ENCODE measurements around the gene DDX31.

Gene DDX31

GRCh38 chr9:132591244-132591643, 78.5 kb downstream of the DDX31 start:
- no peak for DNase-seq

- no peak for DNase-seq
Observed at GRCh38 chr9:132590318-132591182, 79.2 kb downstream of the DDX31 start.

GRCh38 chr9:132590037-132590317, 79.8 kb downstream of the DDX31 start:
- no peak for DNase-seq

GRCh38 chr9:132589148-132590036, 80.4 kb downstream of the DDX31 start:
- DNase-seq = no peak

DNA sequence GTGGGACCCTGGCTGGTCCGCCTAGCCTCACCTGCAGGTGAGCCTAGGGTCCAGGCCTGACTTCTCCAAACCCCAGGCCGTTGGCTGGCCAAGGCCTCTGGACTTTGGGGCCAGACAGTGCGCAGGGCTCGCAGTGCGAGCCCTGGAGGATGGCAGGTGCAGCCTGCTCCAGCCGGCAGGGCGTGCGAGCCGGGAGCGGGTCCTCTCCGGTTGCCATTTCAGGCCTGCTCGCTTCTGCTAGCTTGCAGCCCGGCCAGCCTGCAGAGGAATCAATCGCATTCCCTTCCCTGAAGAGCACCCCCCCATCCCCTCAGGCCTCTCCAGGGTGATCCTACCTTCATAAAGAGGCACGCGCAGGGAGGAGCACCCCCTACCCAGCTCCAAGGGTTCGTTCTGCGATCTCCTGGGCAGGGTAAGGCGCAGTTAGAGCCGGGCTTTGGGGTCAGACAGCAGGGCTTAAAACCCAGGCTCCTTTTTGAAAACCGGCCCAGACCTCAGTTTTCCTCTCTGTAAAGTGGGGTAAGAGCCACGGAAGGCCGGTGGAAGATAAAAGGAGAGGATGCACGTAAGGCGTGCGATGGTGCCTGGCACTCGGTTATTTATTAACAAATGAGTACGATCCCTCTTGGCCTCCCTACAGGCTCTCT, 81.2 kb downstream of the DDX31 start:
- DNase-seq = no peak

DNA sequence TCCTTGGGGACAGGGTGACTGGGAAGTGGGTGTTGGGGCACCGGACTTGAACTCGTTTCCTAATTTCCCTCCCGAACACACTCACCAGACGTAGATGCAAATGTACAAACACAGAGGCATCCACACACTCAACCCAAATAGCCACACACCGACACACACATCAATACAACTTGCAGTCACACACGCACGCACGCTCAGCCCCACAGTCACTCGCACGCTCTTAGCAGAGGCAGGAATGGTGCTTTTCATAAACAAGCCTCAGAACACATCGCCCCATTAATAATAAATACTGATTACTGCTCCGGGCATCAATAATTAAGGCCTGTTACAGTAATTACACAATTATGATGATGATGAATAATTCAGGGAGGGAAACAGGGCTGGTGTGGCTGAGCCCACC, 81.7 kb downstream of the DDX31 start:
- DNase-seq = no peak

- no peak for DNase-seq
Observed at GRCh38 chr9:132587592-132587955, 82.2 kb downstream of the DDX31 start.

GRCh38 chr9:132586830-132587591, 82.8 kb downstream of the DDX31 start:
- no peak for DNase-seq

- DNase-seq = no peak
Observed at GRCh38 chr9:132585954-132586829, 83.6 kb downstream of the DDX31 start.

- DNase-seq = no peak
Observed at GRCh38 chr9:132584601-132585560, 84.9 kb downstream of the DDX31 start.

GRCh38 chr9:132583584-132584304, 86.0 kb downstream of the DDX31 start:
- DNase-seq = no peak

GRCh38 chr9:132582786-132583583, 86.8 kb downstream of the DDX31 start:
- DNase-seq = no peak

DNA sequence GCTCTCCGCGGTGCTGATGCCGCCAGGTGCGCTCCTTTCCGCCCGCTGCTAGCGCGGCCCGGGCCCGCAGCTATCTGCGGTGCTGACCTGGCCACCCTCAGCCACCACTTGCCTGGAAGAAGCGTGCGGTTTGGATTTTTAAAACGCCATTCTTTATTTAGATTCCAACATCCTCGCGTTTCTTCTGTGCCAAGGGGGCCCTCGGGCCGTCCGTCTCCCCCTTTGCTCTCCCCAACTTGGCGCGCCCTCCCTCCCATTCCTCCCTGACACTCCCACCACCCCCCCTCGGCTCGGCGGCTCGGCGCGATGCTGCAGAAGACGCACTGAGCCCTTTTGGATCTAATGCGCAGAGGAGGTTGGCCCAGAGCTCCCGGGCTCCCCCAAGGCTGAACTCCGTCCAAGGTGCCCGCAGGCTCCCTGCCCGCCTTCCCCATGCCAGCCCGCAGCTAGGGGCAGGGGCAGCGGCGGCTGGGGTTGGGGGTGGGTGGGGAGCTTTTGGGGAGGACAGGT, 87.5 kb downstream of the DDX31 start, which contains the start of gene BARHL1:
Gene BARHL1 (plus strand): TSS at position 331 of the 510 bp plus-strand sequence. CDS start 192 bp downstream, outside the sequence.
- no peak for DNase-seq

DNA sequence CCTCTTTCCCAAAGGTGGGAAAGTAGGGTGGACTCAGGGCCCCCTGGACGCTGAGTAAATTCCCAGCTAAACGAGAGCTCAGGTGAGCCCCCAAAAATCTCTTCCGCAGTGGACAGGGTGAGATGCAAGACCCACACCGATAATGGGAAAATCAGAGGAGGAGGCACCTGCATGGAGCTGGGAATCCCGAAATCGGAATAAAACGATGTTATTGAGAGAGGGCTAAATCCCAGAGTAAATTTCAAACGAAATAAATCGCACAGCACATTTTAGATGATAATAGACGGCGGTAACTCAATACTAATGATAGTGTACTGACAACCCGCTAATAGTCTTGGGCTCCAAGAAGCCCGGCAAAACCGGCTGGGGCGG, 90.4 kb downstream of the DDX31 start:
- DNase-seq = no peak

DNA sequence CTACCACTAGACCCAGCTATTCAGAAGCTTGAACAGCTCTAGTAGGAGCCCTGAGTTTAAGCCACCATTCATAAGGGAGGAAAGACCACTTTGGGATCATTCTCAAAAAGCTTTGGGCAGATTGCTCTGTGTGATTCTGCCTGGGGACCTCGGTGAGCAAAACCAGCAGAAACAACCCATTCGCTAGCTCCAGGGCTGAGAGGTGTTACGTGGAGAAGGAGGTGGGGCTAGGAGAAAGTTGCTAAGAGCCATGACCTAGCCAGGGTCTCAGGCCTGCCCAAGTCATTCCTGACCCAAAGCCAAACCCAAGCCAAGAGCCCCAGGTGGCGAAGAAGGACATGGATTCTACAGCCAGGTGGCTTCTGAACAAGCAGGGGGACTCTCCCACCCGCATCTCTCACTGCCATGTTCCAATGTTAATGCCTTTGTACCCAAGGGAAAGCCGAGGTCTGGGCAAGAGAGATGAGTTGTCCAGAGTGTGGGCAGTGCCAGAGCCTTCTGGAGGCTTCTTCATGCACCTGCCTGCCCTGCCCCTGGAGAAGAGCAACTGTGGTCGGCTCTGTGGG, 91.3 kb downstream of the DDX31 start:
- no peak for DNase-seq

- DNase-seq = no peak
Observed at GRCh38 chr9:132577119-132577518, 92.7 kb downstream of the DDX31 start.

- no peak for DNase-seq
Observed at GRCh38 chr9:132575811-132576210, 94.0 kb downstream of the DDX31 start.

DNA sequence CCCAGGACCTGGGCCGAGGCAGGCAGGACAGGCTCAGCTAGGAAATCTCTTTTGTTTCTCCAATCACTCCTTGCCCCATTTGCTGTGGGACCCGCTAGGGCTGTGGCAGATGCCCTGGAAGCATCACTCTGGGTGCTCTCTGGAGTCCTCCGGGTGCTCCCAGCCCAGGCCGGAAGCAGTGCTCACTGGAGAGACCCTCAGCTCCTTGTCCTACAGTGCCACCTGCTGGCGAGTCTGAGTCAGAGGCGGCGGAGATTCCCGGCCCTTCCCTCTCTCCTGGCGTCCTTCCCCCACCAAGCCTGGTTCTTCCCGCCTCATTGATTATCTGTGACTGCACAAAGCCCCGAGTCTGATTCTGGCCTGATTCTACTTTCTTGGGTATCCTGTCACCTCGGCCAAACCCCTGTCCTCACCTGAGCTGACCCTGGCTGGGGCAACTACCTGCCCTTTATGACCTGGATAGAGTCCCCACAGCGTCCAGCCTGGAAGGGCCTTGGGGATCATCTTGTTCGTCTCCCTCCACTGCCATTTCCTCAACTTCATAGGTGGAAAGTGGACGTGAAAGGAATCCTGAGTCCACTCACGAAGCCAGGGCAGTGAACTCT, 94.7 kb downstream of the DDX31 start:
- no peak for DNase-seq

Measured in activated T-cell treated with anti-CD3 and anti-CD28 coated beads for 4 hours (primary cell).